WTC11 (cell line): ENCODE data around the gene C16orf54. TPM values are rescaled to one million over a fixed set of nuclear protein-coding genes. Genes with fewer than 3 reads are reported as not detected.
"Not testable (repeated sequence)": the region's sequence is repeated elsewhere in the genome, so short reads cannot be mapped to it uniquely, and the experiment has no call there.

Source experiments
- ATAC-seq: fragments of 200-7000 bp; cut with Tn5 transposase; 2 replicates; pipeline ENCODE4 v1.10.0; 2021; ENCODE audit warnings: mild to moderate bottlenecking, moderate library complexity
- CTCF ChIA-PET: fragments of 300-600 bp; sonication (Branson Sonifier 250); formaldehyde crosslinking; loops from one replicate; lab custom pipeline; 2021; ENCODE audit warnings: antibody characterized with exemption; lab: Charles Lee
- POLR2A ChIA-PET: fragments of 350-600 bp; sonication (Branson Sonifier 250); formaldehyde crosslinking; loops from one replicate; lab custom pipeline; 2021; ENCODE audit warnings: antibody characterized with exemption; lab: Charles Lee
- DNase-seq: peaks from one replicate; pipeline ENCODE4 v3.0.0; 2021; ENCODE audit warnings: low spot score
- H3K27ac Mint-ChIP-seq: 2 replicates; pipeline ENCODE4 v1.8.0; 2021; ENCODE audit warnings: mixed read lengths
- H3K27me3 Mint-ChIP-seq: 2 replicates; pipeline ENCODE4 v1.8.0; 2021; ENCODE audit warnings: low read depth, mild to moderate bottlenecking, moderate library complexity, mixed read lengths
- H3K36me3 Mint-ChIP-seq: 2 replicates; pipeline ENCODE4 v1.8.0; 2021; ENCODE audit warnings: mixed read lengths
- H3K4me1 Mint-ChIP-seq: 2 replicates; pipeline ENCODE4 v1.8.0; 2022; ENCODE audit warnings: mixed read lengths
- H3K4me3 Mint-ChIP-seq: 2 replicates; pipeline ENCODE4 v1.8.0; 2021; ENCODE audit warnings: mild to moderate bottlenecking, moderate library complexity, mixed read lengths
- H3K9me3 Mint-ChIP-seq: 2 replicates; pipeline ENCODE4 v1.8.0; 2021; ENCODE audit warnings: mixed read lengths
- ARID4B ChIP-seq: sonication (generic); formaldehyde crosslinking; IDR thresholded peaks from 2 replicates; pipeline ENCODE4 v1.8.0; 2023; ENCODE audit warnings: missing genetic modification reagents, mild to moderate bottlenecking, borderline replicate concordance
- GABPB1 ChIP-seq: sonication (generic); formaldehyde crosslinking; IDR thresholded peaks from 2 replicates; pipeline ENCODE4 v1.8.1; 2023; ENCODE audit warnings: mild to moderate bottlenecking, missing genetic modification reagents
- RELA ChIP-seq: sonication (generic); formaldehyde crosslinking; IDR thresholded peaks from 2 replicates; pipeline ENCODE4 v1.8.1; 2022; ENCODE audit warnings: missing genetic modification reagents, mild to moderate bottlenecking, borderline replicate concordance
- SP1 ChIP-seq: sonication (generic); formaldehyde crosslinking; conservative IDR thresholded peaks from 2 replicates; pipeline ENCODE4 v1.8.1; 2022; ENCODE audit warnings: missing genetic modification reagents
- ZNF219 ChIP-seq: sonication (generic); formaldehyde crosslinking; IDR thresholded peaks from 2 replicates; pipeline ENCODE4 v1.8.0; 2023; ENCODE audit warnings: missing genetic modification reagents, mild to moderate bottlenecking, borderline replicate concordance
- total RNA-seq: library from RNA; stranded (reverse); gene quantifications from 3 replicates; pipeline ENCODE4 v1.2.3, GENCODE V29; 2021
- TF ChIP-seq, protein P1 (sequence below): sonication (generic); formaldehyde crosslinking; conservative IDR thresholded peaks from 2 replicates; pipeline ENCODE4 v1.8.1; 2023; ENCODE audit warnings: mild to moderate bottlenecking, low read depth, missing genetic modification reagents, moderate library complexity
- TF ChIP-seq, protein P2 (sequence below): sonication (generic); formaldehyde crosslinking; IDR thresholded peaks from 2 replicates; pipeline ENCODE4 v1.8.0; 2022; ENCODE audit warnings: missing genetic modification reagents

C16orf54 gene
- total RNA-seq, 1 experiment from 2014 or later = 0.09 TPM

DNA sequence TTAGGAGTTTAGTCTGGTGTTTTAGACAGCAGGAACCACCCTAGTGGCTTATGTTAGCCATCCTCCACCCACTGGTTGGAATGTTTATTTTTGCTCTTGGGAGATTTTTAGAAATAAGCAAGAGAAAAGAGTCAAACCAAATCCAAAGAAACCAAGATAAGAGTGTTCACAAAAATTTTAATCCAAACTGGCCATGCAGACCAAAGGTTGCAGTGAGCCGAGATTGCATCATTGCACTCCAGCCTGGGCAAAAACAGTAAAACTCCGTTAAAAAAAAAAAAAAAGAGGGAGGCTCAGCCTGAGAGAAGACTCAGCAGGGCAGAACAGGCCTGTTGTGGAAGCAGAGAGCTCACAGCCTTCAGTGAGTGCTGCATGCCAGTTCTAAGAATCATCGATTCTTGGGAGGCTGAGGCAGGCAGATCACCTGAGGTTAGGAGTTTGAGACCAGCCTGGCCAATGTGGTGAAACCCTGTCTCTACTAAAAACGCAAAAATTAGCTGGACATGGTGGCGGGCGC, 12.2 kb upstream of the C16orf54 start:
- Mint-ChIP-seq H3K36me3 (no peaks in the 10 kb centered on the region), H3K4me1 (peaks cover 7% of the 10 kb centered on the region; the same call in 1 of the 2 replicates)
- POLR2A ChIA-PET = interaction anchor here (1.1 kb wide), 1 partner anchor 57 kb away, joined by 3 read pairs; no protein-coding TSS in a partner anchor

GRCh38 chr16:29757086-29757485, 11.3 kb upstream of the C16orf54 start:
- H3K36me3 Mint-ChIP-seq, H3K9me3 Mint-ChIP-seq, ATAC-seq, H3K27ac Mint-ChIP-seq, DNase-seq, H3K4me3 Mint-ChIP-seq, H3K4me1 Mint-ChIP-seq, POLR2A ChIA-PET: not testable (repeated sequence)
- CTCF ChIA-PET = interaction anchor here (1.1 to 3.5 kb wide), 3 partner anchors 28 to 275 kb away, joined by 3 to 13 read pairs (median 7); partner anchors contain the start of gene KIF22
- peaks cover 14% of the 10 kb centered on the region for H3K27me3 Mint-ChIP-seq

More for the DNA sequence above, 12.2 kb upstream of the C16orf54 start:
- CTCF ChIA-PET = interaction anchor here (0.9 to 3.5 kb wide), 4 partner anchors 8 to 32 kb away, joined by 3 to 13 read pairs (median 4); partner anchors contain the start of gene KIF22
- H3K9me3 Mint-ChIP-seq = no peaks in the 10 kb centered on the region
- ATAC-seq = peak; percentile 41; the same call in 1 of the 2 replicates
- H3K27me3 Mint-ChIP-seq = peaks cover 13% of the 10 kb centered on the region
- peak; percentile 96 for TF ChIP-seq GABPB1 (CRISPR knock-in tag)
- TF ChIP-seq SP1 (CRISPR knock-in tag) = no peak
- TF ChIP-seq, all 79 proteins: peak for 1
- no peak overlapping the region for H3K4me3 Mint-ChIP-seq
- no peak for DNase-seq
- H3K27ac Mint-ChIP-seq = no peak overlapping the region; the same call in 1 of the 2 replicates

GRCh38 chr16:29756654-29757053, 10.9 kb upstream of the C16orf54 start:
- DNase-seq = no peak
- POLR2A ChIA-PET = no interaction called here
- Mint-ChIP-seq H3K36me3 (no peaks in the 10 kb centered on the region), H3K9me3 (no peaks in the 10 kb centered on the region), H3K4me1 (peaks cover 4% of the 10 kb centered on the region; the same call in 1 of the 2 replicates), H3K4me3 (no peak overlapping the region), H3K27ac (no peak overlapping the region), H3K27me3 (peaks cover 14% of the 10 kb centered on the region)
- CTCF ChIA-PET = interaction anchor here (1.1 to 3.5 kb wide), 4 partner anchors 28 to 275 kb away, joined by 3 to 13 read pairs (median 5); partner anchors contain the start of gene KIF22
- ATAC-seq = no peak
- TF ChIP-seq, protein P1, sequence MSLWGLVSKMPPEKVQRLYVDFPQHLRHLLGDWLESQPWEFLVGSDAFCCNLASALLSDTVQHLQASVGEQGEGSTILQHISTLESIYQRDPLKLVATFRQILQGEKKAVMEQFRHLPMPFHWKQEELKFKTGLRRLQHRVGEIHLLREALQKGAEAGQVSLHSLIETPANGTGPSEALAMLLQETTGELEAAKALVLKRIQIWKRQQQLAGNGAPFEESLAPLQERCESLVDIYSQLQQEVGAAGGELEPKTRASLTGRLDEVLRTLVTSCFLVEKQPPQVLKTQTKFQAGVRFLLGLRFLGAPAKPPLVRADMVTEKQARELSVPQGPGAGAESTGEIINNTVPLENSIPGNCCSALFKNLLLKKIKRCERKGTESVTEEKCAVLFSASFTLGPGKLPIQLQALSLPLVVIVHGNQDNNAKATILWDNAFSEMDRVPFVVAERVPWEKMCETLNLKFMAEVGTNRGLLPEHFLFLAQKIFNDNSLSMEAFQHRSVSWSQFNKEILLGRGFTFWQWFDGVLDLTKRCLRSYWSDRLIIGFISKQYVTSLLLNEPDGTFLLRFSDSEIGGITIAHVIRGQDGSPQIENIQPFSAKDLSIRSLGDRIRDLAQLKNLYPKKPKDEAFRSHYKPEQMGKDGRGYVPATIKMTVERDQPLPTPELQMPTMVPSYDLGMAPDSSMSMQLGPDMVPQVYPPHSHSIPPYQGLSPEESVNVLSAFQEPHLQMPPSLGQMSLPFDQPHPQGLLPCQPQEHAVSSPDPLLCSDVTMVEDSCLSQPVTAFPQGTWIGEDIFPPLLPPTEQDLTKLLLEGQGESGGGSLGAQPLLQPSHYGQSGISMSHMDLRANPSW = no peak
- TF ChIP-seq ZNF219 (CRISPR knock-in tag) = no peak
- TF ChIP-seq RELA (CRISPR knock-in tag) = no peak
- TF ChIP-seq ARID4B = no peak
- TF ChIP-seq, protein P2, sequence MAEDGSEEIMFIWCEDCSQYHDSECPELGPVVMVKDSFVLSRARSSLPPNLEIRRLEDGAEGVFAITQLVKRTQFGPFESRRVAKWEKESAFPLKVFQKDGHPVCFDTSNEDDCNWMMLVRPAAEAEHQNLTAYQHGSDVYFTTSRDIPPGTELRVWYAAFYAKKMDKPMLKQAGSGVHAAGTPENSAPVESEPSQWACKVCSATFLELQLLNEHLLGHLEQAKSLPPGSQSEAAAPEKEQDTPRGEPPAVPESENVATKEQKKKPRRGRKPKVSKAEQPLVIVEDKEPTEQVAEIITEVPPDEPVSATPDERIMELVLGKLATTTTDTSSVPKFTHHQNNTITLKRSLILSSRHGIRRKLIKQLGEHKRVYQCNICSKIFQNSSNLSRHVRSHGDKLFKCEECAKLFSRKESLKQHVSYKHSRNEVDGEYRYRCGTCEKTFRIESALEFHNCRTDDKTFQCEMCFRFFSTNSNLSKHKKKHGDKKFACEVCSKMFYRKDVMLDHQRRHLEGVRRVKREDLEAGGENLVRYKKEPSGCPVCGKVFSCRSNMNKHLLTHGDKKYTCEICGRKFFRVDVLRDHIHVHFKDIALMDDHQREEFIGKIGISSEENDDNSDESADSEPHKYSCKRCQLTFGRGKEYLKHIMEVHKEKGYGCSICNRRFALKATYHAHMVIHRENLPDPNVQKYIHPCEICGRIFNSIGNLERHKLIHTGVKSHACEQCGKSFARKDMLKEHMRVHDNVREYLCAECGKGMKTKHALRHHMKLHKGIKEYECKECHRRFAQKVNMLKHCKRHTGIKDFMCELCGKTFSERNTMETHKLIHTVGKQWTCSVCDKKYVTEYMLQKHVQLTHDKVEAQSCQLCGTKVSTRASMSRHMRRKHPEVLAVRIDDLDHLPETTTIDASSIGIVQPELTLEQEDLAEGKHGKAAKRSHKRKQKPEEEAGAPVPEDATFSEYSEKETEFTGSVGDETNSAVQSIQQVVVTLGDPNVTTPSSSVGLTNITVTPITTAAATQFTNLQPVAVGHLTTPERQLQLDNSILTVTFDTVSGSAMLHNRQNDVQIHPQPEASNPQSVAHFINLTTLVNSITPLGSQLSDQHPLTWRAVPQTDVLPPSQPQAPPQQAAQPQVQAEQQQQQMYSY = no peak
- TF ChIP-seq, all 79 proteins: peak for 0
